Fibroblast of lung (primary cell): ENCODE measurements around the gene WWOX. TPM values are rescaled to one million over a fixed set of nuclear protein-coding genes. Genes with fewer than 3 reads are reported as not detected.

Source experiments
- DNase-seq, 2 donors: peaks; one replicate each; pipeline versions ENCODE4 v3.0.0 to v3.0.0-alpha.2; 2010; ENCODE audit warnings: low read depth in 2 of 2
- H2AFZ ChIP-seq: 2 replicates; pipeline ENCODE4 v1.5.1; 2012; ENCODE audit warnings: low read length, control low read depth, inconsistent platforms
- H3K27ac ChIP-seq: 2 replicates; pipeline ENCODE4 v1.5.1; 2011; ENCODE audit warnings: low read length, control low read depth; ENCODE audit not compliant: insufficient read depth
- H3K27me3 ChIP-seq: 2 replicates; pipeline ENCODE4 v1.5.1; 2011; ENCODE audit warnings: mild to moderate bottlenecking, low read length; ENCODE audit not compliant: control insufficient read depth, insufficient read depth
- H3K36me3 ChIP-seq: 2 replicates; pipeline ENCODE4 v1.5.1; 2011; ENCODE audit warnings: low read length; ENCODE audit not compliant: control insufficient read depth, insufficient read depth
- H3K4me1 ChIP-seq: 2 replicates; pipeline ENCODE4 v1.5.1; 2011; ENCODE audit warnings: low read length; ENCODE audit not compliant: control insufficient read depth, insufficient read depth; ENCODE audit errors: extremely low read depth
- H3K4me2 ChIP-seq: 2 replicates; pipeline ENCODE4 v1.5.1; 2011; ENCODE audit warnings: low read length, control low read depth; ENCODE audit not compliant: insufficient read depth; ENCODE audit errors: extremely low read depth
- H3K4me3 ChIP-seq, 4 experiments: fragments of 200-600 bp in 1 of 4; sonication (generic) in 1 of 4; replicated peaks in 1 of 4; 2 replicates each; pipeline ENCODE4 v1.5.1; 2011 to 2016; ENCODE audit warnings: low read length in 4 of 4, low read depth in 3 of 4, mild to moderate bottlenecking in 3 of 4, control low read depth in 2 of 4, inconsistent platforms in 1 of 4, mixed read lengths in 1 of 4; ENCODE audit not compliant: insufficient read depth in 1 of 4; ENCODE audit errors: control extremely low read depth in 1 of 4
- H3K79me2 ChIP-seq: 2 replicates; pipeline ENCODE4 v1.5.1; 2012; ENCODE audit warnings: mild to moderate bottlenecking, low read length, inconsistent platforms; ENCODE audit not compliant: control insufficient read depth, insufficient read depth
- H3K9ac ChIP-seq: 2 replicates; pipeline ENCODE4 v1.5.1; 2011; ENCODE audit warnings: mild to moderate bottlenecking, low read length, control low read depth; ENCODE audit not compliant: insufficient read depth
- H3K9me3 ChIP-seq: 2 replicates; pipeline ENCODE4 v1.5.1; 2012; ENCODE audit warnings: low read depth, low read length; ENCODE audit not compliant: control insufficient read depth, insufficient read depth
- H4K20me1 ChIP-seq: 2 replicates; pipeline ENCODE4 v1.5.1; 2011; ENCODE audit warnings: low read length; ENCODE audit not compliant: control insufficient read depth, insufficient read depth; ENCODE audit errors: extremely low read depth
- CTCF ChIP-seq, 2 donors: IDR thresholded peaks in 1 of 2; conservative IDR thresholded peaks in 1 of 2; 1 replicate in 1 of 2; 2 replicates in 1 of 2; pipeline ENCODE4 v1.5.1; 2011 to 2012; ENCODE audit warnings: low read length in 2 of 2, control low read depth in 1 of 2, inconsistent platforms in 1 of 2, low read depth in 1 of 2, mild to moderate bottlenecking in 1 of 2
- EZH2 ChIP-seq: IDR thresholded peaks from 2 replicates; pipeline ENCODE4 v1.5.1; 2012; ENCODE audit warnings: low read length, control low read depth, mild to moderate bottlenecking; ENCODE audit errors: missing control alignments
- polyA plus RNA-seq, 2 donors: library from polyadenylated mRNA; depleted of rRNA in 1 of 2; stranded (reverse) in 1 of 2; unstranded in 1 of 2; fragments of >200 nt; gene quantifications; 2 replicates each; pipeline ENCODE4 v1.2.1, GENCODE V29; 2011 to 2012; ENCODE audit warnings: missing spikeins in 1 of 2
- total RNA-seq: library from RNA; depleted of rRNA; stranded (reverse); fragments of >200 nt; gene quantifications from 2 replicates; pipeline ENCODE4 v1.2.1, GENCODE V29; 2014

WWOX gene
- total and polyA plus RNA-seq, 2 donors (not counting 1 experiment from before 2014, with no cell fraction given): 5.6 to 16.3 TPM

- Histone ChIP-seq H3K36me3 (no peaks in the 10 kb centered on the region), H3K79me2 (no peaks in the 10 kb centered on the region), H3K9ac (no peak overlapping the region), H3K4me3 (no peak overlapping the region), H3K4me2 (no peak overlapping the region), H4K20me1 (no peaks in the 10 kb centered on the region), H3K4me1 (no peaks in the 10 kb centered on the region), H2AFZ (no peak overlapping the region), H3K27ac (no peak overlapping the region), H3K27me3 (no peaks in the 10 kb centered on the region), H3K9me3 (no peaks in the 10 kb centered on the region)
- DNase-seq: no peak
- no peak for TF ChIP-seq CTCF (conservative IDR thresholded peaks at IDR 0.05 in 1 of 2, IDR thresholded peaks at IDR 0.05 in 1 of 2; ENCODE audit: low read depth in 1 of 2, low read length in 2 of 2)
- no peak for TF ChIP-seq EZH2
Measured at GRCh38 chr16:78500659-78501270, 401.3 kb downstream of the WWOX start.

GRCh38 chr16:78501744-78502143 is 402.3 kb downstream of the WWOX start:
- Histone ChIP-seq H3K79me2 (no peaks in the 10 kb centered on the region), H2AFZ (no peak overlapping the region), H3K4me1 (no peaks in the 10 kb centered on the region), H3K27ac (no peak overlapping the region), H4K20me1 (no peaks in the 10 kb centered on the region), H3K4me2 (no peak overlapping the region), H3K27me3 (no peaks in the 10 kb centered on the region), H3K9me3 (no peaks in the 10 kb centered on the region), H3K4me3 (no peak overlapping the region), H3K36me3 (no peaks in the 10 kb centered on the region), H3K9ac (no peak overlapping the region)
- DNase-seq: no peak
- TF ChIP-seq EZH2 (no peak), CTCF (conservative IDR thresholded peaks at IDR 0.05 in 1 of 2, IDR thresholded peaks at IDR 0.05 in 1 of 2; ENCODE audit: low read depth in 1 of 2, low read length in 2 of 2) (no peak)

- Histone ChIP-seq H3K4me3 (no peak overlapping the region), H3K79me2 (no peaks in the 10 kb centered on the region), H3K27ac (no peak overlapping the region), H2AFZ (no peak overlapping the region), H3K9me3 (no peaks in the 10 kb centered on the region), H4K20me1 (no peaks in the 10 kb centered on the region), H3K4me1 (no peaks in the 10 kb centered on the region), H3K4me2 (no peak overlapping the region), H3K36me3 (no peaks in the 10 kb centered on the region), H3K27me3 (no peaks in the 10 kb centered on the region), H3K9ac (no peak overlapping the region)
- TF ChIP-seq EZH2 (no peak), CTCF (conservative IDR thresholded peaks at IDR 0.05 in 1 of 2, IDR thresholded peaks at IDR 0.05 in 1 of 2; ENCODE audit: low read depth in 1 of 2, low read length in 2 of 2) (no peak)
- no peak for DNase-seq
Measured at GRCh38 chr16:78502812-78503350, 403.4 kb downstream of the WWOX start.
